HG03066 (cell line): Measurements from ENCODE around the gene EAF2.
"Not testable (repeated sequence)": the region's sequence is repeated elsewhere in the genome, so short reads cannot be mapped to it uniquely, and the experiment has no call there.

ENCODE experiments used
- ATAC-seq: cut with Tn5 transposase; IDR thresholded peaks from one replicate; pipeline ENCODE4 v1.9.1; 2021; ENCODE audit warnings: low read depth; ENCODE audit not compliant: unreplicated experiment

EAF2 gene

GRCh38 chr3:121857778-121858177 lies 22.8 kb downstream of the EAF2 start:
- ATAC-seq, result not testable (repeated sequence)

DNA sequence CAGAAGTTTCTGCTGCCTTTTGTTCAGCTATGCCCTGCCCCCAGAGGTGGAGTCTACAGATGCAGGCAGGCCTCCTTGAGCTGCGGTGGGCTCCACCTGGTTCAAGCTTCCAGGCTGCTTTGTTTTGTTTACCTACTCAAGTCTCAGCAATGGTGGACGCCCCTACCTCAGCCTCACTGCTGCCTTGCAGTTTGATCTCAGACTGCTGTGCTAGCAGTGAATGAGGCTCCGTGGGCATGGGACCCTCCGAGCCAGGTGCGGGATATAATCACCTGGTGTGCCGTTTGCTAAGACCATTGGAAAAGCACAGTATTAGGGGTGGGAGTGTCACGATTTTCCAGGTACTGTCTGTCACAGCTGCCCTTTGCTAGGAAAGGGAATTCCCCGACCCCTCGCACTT lies 28.2 kb downstream of the EAF2 start:
- not testable (repeated sequence) for ATAC-seq

- ATAC-seq, result no peak
These were observed 28.8 kb downstream of the EAF2 start for GRCh38 chr3:121863801-121864200.

GRCh38 chr3:121869736-121870135 lies 34.7 kb downstream of the EAF2 start:
- no peak for ATAC-seq

DNA sequence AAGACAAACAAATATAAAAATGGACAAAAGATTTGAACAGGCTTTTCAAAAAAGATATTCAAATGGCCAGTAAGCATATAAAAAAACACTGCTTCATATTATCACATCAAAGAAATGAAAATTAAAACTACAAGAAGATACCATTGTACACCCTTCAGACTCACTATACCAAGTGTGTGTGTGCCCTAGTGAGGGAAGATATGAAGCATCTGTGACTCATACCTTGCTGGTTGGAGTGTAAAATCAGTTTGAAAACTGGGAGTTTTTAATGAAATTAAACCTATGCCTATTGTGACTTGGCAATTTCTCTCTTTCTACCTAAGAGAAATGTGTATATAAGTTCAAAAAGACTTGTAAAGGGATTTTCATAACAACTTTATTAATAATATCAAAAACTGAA lies 35.7 kb downstream of the EAF2 start:
- ATAC-seq, result no peak

- ATAC-seq, result no peak
These were observed 36.4 kb downstream of the EAF2 start for GRCh38 chr3:121871430-121871829.

GRCh38 chr3:121878411-121878810 lies 43.4 kb downstream of the EAF2 start:
- ATAC-seq, result no peak

DNA sequence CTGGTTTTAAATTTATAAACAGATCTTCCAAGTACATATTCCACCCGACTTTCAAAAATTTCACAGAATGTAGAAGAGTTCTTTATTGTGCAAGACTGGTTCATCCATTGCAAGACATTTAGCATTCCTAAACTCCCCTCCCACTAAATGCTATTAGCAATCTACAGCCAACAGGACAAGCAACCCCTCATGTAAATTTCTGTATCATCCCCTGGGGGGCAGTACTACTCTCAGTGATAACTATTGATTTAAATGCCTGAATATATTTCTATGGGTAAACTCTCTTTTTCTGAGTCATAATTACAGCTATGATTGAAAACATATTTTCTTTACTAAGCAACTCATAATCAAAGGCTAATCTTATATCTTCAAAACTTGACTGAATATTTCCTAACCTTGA lies 48.5 kb downstream of the EAF2 start:
- ATAC-seq, result no peak

DNA sequence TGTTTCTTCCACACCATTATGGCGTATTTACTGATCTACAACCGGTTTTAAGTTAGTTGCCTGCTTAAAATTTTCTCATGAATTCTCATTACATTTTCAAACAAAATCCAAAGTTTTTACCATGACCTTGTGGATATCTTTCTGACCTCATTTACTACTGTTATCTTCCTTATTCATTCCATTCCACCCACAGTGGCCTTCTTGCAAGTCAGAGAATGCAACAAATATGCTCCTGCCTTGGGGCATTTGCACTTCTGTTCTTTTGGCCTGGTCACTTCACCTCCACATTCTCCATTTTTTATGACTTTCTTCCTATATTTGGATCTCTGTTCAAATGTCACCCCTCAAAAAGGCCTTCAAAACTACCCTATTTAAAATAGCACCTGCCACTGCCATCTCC lies 50.4 kb downstream of the EAF2 start:
- ATAC-seq, result no peak

GRCh38 chr3:121894301-121894990 lies 59.4 kb downstream of the EAF2 start, which contains the start of gene SLC15A2:
SLC15A2 (plus strand) TSS chr3:121894401; CDS start chr3:121894477, 76 bp downstream.
- no peak for ATAC-seq

DNA sequence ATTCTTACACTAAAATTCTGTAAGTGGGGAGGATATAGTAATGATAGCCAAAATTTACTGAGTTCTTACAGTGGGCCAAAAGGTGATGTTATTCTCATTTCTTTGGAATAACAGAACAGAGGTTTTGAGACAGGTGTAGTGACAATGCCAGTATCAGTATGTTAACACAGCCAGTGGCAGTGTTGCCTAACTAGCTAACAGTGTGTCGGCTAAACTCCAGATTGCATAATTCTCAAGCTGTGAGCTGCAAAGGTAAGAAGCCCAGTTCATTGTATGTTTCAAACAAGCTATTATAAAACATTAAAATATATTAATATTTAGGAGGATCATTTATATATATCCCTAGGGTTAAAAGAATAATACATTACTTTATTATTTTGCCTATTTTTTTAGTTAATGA lies 60.1 kb downstream of the EAF2 start:
- ATAC-seq, result no peak

DNA sequence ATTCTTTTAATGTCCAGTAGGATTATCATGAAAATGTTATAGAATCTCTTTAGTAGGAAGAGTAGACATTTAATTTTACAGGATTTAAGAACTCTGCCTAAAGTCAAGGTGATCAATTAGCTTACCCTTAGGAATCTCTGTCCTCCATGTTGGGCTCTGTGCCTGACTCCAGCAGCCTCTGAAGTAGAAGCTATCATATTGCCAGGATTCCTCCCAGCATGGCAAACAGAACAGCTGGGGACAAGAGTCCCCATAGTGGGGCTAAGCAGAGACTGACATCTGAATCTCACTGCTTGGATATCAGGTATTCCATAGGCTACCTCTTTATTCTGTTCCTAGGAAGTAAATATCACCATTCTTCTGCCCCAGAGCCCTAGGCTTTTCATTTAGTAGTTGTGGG lies 60.7 kb downstream of the EAF2 start:
- no peak for ATAC-seq

DNA sequence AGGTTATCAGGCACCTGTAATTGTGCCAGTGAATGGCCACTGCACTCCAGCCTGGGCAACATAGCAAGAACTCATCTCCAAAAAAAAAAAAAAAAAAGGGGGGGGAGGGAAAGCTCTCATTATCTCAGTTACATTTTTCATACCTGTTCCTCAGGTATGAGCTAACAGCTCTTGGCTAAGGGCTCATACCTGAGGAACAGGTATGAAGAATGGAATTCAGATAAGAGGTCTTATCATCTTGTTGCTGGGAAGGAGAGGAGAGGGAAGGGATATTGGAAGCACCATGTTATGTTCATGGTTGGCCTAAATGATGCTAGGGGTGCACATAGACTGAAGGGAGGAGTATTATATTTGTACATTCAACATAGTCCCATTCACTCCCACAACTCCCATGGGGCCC lies 61.8 kb downstream of the EAF2 start:
- ATAC-seq, result no peak

DNA sequence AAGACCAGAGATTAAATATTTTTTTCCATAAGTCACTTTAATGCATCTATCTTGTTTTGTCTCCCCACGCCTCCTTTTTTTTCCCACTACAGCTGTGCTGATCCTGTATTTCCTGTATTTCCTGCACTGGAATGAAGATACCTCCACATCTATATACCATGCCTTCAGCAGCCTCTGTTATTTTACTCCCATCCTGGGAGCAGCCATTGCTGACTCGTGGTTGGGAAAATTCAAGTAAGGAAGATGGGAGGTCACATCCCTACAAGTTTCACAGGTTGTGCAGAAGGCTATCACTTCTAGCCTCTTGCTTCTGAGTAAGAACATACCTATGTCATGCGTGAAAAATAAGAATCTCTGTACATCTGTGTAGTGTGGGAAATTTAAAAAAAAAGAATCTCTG lies 62.3 kb downstream of the EAF2 start:
- no peak for ATAC-seq

- ATAC-seq, result no peak
These were observed 78.4 kb downstream of the EAF2 start for GRCh38 chr3:121913305-121913990.

- ATAC-seq, result no peak
These were observed 79.3 kb downstream of the EAF2 start for GRCh38 chr3:121914081-121914998.

DNA sequence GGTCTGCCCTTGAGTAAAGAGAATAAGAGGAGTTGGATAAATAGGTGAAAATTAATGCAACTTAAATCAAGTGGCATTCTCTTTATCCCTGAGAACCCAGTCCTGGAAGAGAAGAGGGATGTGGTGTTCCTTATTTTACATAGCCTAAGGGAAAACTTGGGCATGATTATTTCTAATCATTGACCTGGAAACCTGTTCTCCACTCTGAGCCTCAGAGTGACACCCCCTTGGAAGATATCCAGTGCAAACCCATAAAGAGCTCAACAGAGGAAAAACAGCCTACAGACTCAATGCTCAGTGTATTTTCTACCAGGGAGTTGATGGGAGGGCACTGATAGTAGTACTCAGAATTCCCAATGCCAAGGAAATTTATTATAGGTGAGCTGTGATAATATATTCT lies 81.2 kb downstream of the EAF2 start:
- no peak for ATAC-seq

DNA sequence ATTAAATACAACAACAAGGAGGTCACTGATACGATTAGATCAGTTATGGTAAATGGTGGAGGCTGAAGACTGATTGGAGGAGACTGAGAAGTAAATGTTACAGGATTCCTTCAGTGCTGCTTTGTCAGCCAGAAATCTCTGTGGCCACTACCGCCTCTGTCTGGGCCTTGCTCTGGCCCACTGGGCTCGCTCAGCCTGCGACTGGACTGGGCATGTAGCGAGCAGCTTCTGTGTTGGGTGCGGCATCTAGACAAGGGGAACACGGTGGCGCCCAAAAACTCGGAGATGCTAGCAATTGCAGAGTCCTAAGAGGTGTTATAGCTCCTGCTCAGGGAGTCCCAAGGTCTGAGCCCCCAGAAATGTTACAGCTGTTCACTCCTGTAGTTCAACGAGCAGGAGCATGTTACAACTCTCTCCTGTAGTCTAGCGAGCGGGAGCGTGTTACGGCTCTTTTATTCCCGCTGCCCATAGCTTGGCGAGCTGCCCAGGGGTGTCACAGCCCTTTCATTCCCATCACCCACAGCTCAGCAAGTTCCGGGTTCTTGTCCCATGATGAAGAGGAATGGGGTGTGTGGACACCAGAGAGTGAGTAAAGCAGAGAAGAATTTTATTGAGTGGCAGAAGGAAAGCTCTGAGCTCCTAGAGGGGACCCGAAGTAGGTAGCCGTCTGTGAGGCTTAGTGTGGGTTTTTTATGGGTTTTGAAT lies 83.9 kb downstream of the EAF2 start:
- no peak for ATAC-seq

DNA sequence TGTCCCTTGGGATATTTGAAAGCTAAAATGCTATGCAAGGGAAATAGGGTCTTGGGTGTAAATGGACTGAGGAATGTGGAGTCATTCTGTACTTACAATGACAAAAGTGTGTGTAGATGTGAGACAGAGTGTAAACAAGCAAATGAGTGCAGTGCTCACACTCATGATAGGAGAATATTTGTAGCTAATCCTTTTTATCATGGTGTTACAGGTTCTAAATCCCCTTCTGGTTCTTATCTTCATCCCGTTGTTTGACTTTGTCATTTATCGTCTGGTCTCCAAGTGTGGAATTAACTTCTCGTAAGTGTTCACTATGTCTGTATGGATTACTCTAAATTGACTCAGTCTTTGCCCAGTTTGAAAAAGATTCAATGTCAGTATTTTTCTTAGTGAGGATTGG lies 89.7 kb downstream of the EAF2 start:
- no peak for ATAC-seq

GRCh38 chr3:121926380-121926779 lies 91.4 kb downstream of the EAF2 start:
- ATAC-seq, result no peak
